GM19372 (cell line): ENCODE results near the gene LSG1.

Source experiments
- ATAC-seq: cut with Tn5 transposase; IDR thresholded peaks from one replicate; pipeline ENCODE4 v1.9.1; 2021; ENCODE audit warnings: mild to moderate bottlenecking, low read depth, moderate library complexity; ENCODE audit not compliant: unreplicated experiment

The LSG1 gene

GRCh38 chr3:194671900-194672808 lies at the start of gene LSG1:
TSS of gene LSG1 (minus strand) at chr3:194672191. CDS start at chr3:194672162, 29 bp downstream.
- ATAC-seq: peak; percentile 81

GRCh38 chr3:194720048-194720447 lies 48.1 kb upstream of the LSG1 start:
- ATAC-seq: no peak

- ATAC-seq: no peak
Measured at GRCh38 chr3:194718079-194718478, 46.1 kb upstream of the LSG1 start.

- ATAC-seq: no peak
Measured at GRCh38 chr3:194715022-194715800, 43.2 kb upstream of the LSG1 start.

- no peak for ATAC-seq
Measured at GRCh38 chr3:194714564-194714963, 42.6 kb upstream of the LSG1 start.

- no peak for ATAC-seq
Measured at GRCh38 chr3:194714137-194714455, 42.1 kb upstream of the LSG1 start.

GRCh38 chr3:194713299-194714136 lies 41.5 kb upstream of the LSG1 start:
- ATAC-seq: no peak

- no peak for ATAC-seq
Measured at GRCh38 chr3:194711913-194712312, 39.9 kb upstream of the LSG1 start.

- no peak for ATAC-seq
Measured at GRCh38 chr3:194711286-194711685, 39.3 kb upstream of the LSG1 start.

GRCh38 chr3:194707147-194707540 lies 35.2 kb upstream of the LSG1 start:
- ATAC-seq: no peak

- ATAC-seq: no peak
Measured at GRCh38 chr3:194705761-194706160, 33.8 kb upstream of the LSG1 start.

GRCh38 chr3:194705227-194705626 lies 33.2 kb upstream of the LSG1 start:
- no peak for ATAC-seq

GRCh38 chr3:194702545-194702944 lies 30.6 kb upstream of the LSG1 start:
- ATAC-seq: no peak

- ATAC-seq: no peak
Measured at GRCh38 chr3:194696702-194697101, 24.7 kb upstream of the LSG1 start.

- peak; percentile 52 for ATAC-seq
Measured at GRCh38 chr3:194691481-194692283, 19.7 kb upstream of the LSG1 start.

- no peak for ATAC-seq
Measured at GRCh38 chr3:194690501-194691372, 18.7 kb upstream of the LSG1 start.

- no peak for ATAC-seq
Measured at GRCh38 chr3:194689493-194689944, 17.5 kb upstream of the LSG1 start.

- no peak for ATAC-seq
Measured at GRCh38 chr3:194688946-194689345, 17.0 kb upstream of the LSG1 start.

- ATAC-seq: no peak
Measured at GRCh38 chr3:194688200-194688740, 16.3 kb upstream of the LSG1 start.
